Stimulated activated CD8-positive, alpha-beta memory T cell treated with anti-CD3 and anti-CD28 coated beads, Interleukin-15, amount 100 ng/mL, for 24 hours (primary cell): ENCODE results near the gene PGAM2.

ENCODE experiments used
- DNase-seq: peaks from one replicate; pipeline ENCODE4 v3.0.0-alpha.2; 2020; ENCODE audit warnings: low read depth

Gene PGAM2

GRCh38 chr7:44066111-44066460 lies 719 bp upstream of the PGAM2 start:
- DNase-seq, result no peak

- no peak for DNase-seq
Measured at GRCh38 chr7:44064791-44065430, 456 bp downstream of the PGAM2 start.

- no peak for DNase-seq
Measured at GRCh38 chr7:44063894-44064651, 1.3 kb downstream of the PGAM2 start.

DNA sequence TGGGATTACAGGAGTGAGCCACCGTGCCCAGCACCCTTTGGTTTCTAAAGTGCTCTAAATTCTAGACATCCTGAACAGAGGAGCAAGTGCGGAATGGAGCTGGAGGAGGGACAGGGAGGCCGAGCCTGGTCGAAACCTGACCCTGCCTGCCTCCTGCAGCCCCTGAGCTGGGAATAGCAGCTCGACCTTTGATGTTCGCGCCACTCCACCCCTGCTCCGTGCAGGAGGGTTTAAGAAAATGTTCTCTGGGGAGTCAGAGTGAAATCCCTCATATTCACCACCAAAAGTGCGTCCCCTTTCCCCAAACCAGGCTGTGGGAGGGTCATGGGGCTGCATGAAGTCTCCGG lies 1.8 kb downstream of the PGAM2 start:
- DNase-seq, result no peak

DNA sequence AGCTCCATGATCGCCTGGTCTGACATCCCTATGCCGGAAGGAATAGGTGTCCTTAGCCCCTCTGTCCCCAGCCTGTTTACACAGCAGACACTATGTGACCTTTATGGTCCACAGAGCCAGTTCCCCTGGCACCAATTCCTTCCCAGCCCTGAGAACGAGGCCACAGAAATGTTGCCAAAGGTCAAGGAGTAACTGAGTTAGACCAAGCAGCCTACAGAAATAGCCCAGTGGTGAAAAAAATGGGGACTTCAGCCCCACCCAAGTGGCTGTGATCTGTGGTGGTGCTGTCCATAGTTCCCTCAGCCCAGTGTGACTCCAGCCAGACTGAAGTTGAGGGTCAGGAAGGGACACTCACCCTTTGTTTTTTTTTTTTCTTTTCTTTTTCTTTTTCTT lies 2.5 kb downstream of the PGAM2 start:
- no peak for DNase-seq

DNA sequence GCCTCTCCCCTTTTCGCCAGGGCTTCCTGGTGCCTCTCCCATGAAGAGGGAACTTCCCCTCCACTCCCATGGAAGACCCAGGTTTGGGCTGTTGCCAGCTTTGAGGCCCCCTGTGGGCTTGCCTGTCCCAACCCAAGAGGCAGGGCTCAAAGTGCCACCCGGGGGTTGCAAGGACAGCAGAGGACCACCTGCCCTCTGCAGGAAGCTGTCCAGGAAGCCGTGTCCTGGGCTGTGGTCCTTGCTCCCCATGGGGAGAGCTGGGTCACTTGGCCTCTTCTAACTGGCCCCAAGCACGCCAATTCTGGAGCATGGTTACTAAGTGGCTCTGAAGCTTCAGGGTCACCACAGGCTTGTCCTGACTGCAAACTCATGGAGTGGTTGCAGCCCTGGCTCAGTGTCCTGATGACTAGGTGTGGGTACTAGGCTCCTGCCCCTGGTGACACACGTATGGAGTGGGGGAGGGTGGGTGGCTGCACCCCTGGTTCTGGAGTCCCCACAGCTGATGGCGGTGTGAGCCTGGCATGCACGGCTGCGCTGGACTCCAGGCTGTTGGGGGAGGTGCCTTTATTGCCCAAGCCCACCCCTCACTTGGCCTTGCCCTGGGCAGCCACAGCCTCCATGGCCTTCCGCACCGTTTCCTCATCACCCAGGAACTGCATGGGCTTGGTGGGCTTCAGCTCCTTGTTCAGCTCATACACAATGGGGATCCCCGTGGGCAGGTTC lies 3.0 kb downstream of the PGAM2 start:
- no peak for DNase-seq

GRCh38 chr7:44061645-44062179 lies 3.7 kb downstream of the PGAM2 start:
- DNase-seq, result no peak

DNA sequence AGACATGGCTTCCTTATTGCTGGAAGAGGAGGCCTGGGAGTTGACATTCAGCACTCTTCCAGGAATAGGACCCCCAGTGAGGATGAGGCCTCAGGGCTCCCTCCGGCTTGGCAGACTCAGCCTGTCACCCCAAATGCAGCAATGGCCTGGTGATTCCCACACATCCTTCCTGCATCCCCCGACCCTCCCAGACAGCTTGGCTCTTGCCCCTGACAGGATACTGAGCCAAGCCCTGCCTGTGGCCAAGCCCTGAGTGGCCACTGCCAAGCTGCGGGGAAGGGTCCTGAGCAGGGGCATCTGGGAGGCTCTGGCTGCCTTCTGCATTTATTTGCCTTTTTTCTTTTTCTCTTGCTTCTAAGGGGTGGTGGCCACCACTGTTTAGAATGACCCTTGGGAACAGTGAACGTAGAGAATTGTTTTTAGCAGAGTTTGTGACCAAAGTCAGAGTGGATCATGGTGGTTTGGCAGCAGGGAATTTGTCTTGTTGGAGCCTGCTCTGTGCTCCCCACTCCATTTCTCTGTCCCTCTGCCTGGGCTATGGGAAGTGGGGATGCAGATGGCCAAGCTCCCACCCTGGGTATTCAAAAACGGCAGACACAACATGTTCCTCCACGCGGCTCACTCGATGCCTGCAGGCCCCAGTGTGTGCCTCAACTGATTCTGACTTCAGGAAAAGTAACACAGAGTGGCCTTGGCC lies 4.3 kb downstream of the PGAM2 start:
- no peak for DNase-seq

DNA sequence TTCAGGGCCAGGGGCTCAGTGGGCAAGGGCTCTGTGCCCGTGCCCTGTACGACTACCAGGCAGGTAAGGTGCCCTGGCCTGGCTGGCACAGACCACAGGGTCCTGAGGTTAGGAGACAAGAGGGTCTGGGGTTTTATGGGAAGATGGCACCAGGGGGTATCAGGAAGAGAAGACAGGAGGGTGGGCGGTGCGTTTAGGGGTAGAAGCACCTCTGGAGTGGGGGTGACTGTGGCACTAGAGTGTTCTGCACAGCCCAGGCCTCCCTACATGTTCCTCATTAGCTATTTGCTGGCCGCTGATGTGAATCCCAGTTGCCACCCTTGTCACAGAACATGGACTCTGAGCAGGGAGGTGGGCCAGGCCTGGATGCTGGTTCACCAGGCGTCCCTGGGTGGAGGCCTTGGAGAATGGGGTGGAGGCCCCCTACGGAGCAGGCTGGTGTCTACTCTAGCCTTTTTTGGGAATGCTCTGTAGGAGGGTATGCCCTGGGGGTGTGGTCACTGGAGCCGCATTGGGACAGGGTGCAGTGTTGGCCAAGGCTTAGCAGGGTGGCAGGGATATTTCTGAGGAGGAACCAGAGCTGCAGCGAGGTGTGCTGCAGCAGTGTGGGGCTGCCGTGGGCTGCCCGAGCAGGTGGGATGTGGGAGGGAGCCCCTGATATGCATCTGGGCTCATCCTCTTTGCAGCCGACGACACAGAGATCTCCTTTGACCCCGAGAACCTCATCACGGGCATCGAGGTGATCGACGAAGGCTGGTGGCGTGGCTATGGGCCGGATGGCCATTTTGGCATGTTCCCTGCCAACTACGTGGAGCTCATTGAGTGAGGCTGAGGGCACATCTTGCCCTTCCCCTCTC lies 5.0 kb downstream of the PGAM2 start:
- no peak for DNase-seq

DNA sequence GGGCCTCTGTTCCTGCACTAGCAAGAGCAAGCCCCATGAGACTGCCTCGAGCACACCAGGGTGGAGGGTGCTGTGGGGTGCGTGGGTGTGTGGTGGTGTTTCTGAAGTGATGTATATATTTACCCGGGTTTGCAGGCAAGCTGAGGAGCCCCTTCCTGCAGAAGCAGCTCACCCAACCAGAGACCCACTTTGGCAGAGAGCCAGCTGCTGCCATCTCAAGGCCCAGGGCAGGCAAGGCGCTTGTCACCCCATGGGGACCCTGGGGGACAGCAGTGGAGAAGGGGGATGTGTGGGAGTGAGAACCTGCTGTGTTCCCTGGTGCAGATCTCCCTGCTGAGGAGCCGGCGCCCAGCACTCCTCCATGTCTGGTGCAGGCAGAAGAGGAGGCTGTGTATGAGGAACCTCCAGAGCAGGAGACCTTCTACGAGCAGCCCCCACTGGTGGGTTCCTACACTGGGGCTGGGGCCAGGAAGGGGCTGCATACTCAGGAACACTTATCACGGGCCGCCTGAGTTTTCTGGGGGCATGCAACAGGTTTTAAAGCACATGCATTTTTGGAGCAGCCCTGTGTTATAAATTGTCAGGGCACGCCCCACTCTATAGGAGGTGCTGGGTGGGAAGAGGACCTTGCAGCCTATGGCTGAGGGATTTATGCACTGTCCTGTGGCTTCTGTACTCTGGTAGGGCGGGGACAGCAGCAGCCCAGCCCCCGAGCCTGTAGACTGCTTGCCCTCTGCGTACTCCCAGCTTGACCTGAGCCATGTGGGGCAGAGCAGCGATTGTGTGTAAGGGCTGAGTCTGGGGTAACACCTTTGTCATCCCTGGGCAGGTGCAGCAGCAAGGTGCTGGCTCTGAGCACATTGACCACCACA lies 5.9 kb downstream of the PGAM2 start:
- DNase-seq, result no peak

- no peak for DNase-seq
Measured at GRCh38 chr7:44058759-44059218, 6.6 kb downstream of the PGAM2 start.

DNA sequence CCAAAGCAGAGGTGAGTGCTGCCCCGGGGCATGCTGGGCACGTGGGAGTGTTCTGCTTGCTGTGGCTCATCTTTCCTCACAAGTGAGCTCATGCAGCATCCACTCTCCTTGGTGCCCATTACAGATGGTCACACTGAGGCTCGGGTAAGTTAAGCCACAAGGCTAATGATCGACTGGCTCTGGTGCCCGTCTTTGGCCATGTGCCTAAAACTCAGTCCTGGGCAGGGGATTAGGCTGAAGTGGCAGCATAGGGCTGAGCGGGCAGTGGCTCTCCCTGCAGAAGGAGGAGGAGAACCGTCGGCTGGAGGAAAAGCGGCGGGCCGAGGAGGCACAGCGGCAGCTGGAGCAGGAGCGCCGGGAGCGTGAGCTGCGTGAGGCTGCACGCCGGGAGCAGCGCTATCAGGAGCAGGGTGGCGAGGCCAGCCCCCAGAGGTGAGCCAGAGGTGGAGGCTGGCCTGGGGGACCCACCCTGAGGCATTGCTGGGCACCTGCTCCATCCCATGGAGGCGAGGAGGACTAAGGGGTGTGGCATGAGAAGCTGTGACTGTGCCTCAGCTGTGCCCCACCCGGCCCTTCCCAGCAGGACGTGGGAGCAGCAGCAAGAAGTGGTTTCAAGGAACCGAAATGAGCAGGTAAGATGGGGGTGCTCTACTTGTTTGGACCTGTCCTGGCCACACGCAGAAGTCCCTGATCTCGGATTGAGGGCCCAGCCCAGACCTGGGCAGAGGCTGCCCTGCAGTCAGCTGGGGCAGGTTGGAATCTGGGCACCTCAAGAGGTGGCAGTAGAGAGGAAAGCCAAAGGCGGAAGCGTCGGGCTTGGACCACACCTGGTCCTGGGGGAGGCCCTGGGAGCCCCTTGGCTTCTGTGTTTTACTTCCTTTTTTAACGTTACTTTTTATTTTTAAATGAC lies 7.3 kb downstream of the PGAM2 start:
- DNase-seq, result no peak

DNA sequence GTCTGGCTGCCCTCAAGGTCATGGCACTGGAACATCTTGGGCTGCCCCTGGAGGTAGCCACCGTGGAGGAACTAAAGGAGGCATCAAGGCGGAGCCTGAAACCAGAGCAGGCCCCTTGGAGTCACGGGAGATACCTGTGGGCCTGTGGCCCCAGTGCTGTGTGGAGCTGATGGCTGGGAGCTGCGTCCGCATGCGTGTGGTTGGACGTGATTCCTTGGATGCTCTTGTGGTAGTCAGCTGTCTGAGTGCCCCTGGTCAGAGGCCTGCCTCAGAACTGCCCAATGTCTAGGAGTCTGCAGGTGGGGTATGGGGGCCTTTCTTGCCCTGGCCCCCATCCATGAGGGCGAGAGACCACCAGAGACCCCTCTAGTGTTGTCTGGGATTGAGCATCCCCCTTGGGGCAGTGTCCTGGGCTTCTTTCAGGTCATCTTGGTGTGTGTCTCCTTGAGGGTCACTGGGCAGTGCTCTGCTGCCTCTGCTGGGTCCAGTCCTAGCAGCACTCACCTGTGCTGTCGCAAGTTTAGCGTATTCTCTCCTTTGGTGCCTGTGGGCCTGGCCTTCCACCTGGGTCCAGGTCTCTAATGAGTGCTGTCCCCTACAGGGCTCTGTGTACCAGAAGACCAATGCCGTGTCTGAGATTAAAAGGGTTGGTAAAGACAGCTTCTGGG lies 8.1 kb downstream of the PGAM2 start:
- DNase-seq, result no peak

DNA sequence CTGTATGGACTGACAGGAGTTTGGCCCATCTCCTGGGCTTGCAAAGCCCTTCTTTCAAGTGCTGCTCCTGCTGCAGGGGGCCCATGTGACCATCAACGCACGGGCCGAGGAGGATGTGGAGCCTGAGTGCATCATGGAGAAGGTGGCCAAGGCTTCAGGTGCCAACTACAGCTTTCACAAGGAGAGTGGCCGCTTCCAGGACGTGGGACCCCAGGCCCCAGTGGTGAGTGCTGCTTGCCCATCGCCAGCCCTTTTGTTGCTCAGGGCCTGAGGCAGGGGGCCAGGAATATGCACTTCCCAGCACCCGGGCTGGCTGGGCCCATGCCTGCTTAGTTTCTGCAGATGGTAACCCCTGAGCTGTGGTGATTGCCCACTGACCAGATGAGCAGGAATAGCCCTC lies 8.7 kb downstream of the PGAM2 start:
- DNase-seq, result no peak

DNA sequence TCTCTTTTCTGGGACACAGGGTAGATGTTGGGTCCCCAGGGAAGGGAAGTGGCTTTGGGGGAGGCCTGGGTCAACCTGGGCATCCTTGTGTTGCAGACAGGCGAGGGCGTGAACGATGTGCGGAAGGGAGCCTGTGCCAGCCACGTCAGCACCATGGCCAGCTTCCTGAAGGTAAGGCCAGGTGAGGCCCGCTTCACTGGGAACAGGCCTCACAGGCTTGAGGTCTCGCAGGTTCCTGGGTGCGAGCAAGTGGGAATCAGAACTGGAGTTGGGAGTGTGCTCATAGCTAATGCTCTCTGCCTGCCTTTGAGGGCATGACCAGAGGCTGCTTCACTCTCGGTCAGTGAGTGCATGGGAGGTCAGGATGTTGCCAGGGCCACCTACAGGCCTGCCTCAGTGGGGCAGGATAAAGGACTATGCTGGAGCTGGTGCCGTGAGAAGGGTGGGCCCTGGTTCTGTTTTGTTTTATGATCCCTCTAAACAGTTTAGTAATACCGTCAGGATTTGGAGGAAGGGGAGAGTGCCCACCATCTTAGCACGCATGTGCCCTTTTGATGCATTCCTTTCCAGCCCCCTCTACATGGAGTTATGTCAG lies 12.5 kb downstream of the PGAM2 start:
- no peak for DNase-seq

GRCh38 chr7:44051611-44052220 lies 13.7 kb downstream of the PGAM2 start:
- no peak for DNase-seq

GRCh38 chr7:44050915-44051560 lies 14.3 kb downstream of the PGAM2 start:
- DNase-seq, result no peak
